ENCODE measurements around the gene TAOK3.

GRCh38 chr12:118353721-118354120 lies 19.0 kb downstream of the TAOK3 start:
- TF ChIP-seq, protein P1, sequence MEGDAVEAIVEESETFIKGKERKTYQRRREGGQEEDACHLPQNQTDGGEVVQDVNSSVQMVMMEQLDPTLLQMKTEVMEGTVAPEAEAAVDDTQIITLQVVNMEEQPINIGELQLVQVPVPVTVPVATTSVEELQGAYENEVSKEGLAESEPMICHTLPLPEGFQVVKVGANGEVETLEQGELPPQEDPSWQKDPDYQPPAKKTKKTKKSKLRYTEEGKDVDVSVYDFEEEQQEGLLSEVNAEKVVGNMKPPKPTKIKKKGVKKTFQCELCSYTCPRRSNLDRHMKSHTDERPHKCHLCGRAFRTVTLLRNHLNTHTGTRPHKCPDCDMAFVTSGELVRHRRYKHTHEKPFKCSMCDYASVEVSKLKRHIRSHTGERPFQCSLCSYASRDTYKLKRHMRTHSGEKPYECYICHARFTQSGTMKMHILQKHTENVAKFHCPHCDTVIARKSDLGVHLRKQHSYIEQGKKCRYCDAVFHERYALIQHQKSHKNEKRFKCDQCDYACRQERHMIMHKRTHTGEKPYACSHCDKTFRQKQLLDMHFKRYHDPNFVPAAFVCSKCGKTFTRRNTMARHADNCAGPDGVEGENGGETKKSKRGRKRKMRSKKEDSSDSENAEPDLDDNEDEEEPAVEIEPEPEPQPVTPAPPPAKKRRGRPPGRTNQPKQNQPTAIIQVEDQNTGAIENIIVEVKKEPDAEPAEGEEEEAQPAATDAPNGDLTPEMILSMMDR (conservative IDR thresholded peaks at IDR 0.05) = no peak
- TF ChIP-seq EZH2 (IDR thresholded peaks at IDR 0.05; ENCODE audit: low read depth) = no peak
